T-helper 1 cell treated with Interleukin-12 subunit alpha and Interleukin-12 subunit beta and Interleukin-4 antibody, amounts not matched to agents 30 ng/mL and 1 ng/mL, for 36 hours (primary cell): Measurements from ENCODE around the gene MEDAG. TPM values are rescaled to one million over a fixed set of nuclear protein-coding genes. Genes with fewer than 3 reads are reported as not detected.

Experiments
- intact Hi-C: fragments of 100-400 bp; cut with micrococcal nuclease; formaldehyde crosslinking; loops from one replicate; pipeline ENCODE4 v1.15.1; 2024
- total RNA-seq: library from RNA; stranded (reverse); gene quantifications from 2 replicates; pipeline ENCODE4 v1.2.3, GENCODE V29; 2022

Gene MEDAG
- total RNA-seq, 1 donor from 2014 or later = not detected

DNA sequence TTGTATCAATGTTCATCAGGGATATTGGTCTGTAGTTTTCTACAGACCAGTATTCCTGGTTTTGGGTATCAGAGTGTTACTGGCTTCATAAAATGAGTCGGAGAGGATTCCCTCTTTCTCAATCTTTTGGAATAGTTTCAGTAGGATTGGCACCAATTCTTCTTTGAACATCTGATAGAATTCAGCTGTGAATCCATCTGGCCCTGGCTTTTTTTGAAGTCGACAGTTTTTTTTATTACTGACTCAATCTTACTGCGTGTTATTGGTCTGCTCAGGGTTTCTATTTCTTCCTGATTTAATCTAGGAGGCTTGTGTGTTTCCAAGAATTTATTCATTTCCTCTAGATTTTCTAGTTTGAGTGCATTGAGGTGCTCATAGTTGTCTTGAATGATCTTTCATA, 37.8 kb downstream of the MEDAG start:
- intact Hi-C loops = no loop called here

DNA sequence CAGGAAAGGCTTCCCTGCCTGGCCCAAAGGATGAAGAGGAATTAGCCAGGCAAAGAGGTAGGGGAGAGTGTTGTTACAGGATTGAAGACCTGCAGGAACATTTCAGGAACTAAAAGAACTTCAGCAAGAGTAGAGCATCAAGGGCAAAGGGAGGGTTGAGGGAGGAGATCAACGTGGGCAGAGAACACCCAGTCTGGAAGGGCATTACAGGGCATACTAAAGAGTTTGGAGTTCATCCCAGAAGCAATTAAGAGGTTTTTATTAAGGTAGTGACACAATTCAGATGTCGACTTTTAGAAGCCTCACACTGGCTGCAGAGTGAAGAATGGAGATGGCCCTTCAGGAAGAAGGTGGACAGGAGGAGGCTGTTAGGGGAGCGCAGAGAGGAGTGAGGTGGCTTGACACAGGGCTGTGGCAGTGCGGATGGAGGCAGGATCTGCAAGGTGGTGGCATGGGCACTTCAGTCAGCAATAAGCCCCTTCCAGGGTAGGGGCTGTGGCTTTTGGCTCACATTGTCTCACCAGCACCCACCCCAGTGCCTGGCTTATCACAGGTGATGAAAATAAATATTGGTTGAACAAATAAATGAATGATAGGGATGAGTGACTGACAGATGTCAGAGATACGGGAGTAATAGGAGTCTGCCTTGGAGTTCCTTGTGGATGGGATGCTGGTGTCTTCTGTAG, 51.3 kb downstream of the MEDAG start:
- intact Hi-C loops = no loop called here

DNA sequence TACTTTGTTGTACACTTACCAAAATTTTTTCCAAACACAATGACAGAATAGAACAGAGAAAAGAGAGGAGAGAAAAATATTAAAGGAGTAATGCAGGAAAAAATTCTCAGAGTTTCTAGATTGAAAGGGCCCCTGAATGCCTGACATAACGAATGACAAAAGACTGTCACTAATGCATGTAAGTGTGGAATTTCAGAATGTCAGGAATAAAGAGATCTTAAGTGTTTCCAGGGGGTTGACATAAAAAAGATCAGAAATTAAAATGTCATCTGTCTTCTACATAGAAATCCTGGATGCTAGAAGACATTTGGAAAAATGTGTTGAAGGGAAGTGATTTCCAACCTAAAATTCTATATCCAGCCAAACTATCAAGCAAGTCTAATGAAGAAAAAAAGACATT, 53.6 kb downstream of the MEDAG start:
- intact Hi-C loops = no loop called here

DNA sequence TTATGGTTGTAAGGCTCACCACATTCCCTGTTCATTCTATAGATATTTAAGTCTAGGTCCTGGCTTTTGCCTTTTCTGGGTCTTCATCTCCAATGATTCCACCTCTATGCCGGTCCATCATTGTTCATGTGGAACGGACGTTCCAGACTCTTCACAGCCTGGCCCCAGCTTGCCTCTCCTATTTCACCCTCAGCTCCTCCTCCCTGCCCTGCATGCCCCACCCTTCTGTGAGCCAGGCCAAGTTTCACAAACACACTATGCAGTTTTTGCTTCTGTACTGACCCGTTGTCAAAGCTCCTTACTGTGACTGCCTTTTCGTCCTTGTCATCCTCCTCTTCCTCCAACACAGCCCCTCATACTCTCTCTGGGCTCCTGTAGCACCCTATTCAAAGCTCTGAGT, 57.7 kb downstream of the MEDAG start:
- intact Hi-C loops = no loop called here

DNA sequence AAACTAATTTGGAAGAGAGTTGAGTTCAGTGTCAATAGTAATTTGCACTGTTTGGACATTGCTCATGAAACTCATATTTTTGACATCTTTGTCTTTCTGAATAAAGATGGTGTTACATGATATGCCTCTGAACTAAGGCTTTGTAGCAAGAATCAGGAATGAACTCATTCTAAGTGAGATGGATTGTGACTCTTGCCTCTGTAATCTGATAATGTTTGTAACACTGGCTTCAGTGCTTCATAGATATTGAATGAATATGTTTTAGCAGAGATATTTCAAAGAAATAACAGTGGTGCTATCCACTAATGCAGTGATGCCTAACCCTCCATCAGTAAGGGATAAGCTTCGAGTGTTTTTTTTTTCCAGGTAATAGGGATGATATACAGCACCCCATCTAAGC, 59.3 kb downstream of the MEDAG start:
- intact Hi-C loops = no loop called here

DNA sequence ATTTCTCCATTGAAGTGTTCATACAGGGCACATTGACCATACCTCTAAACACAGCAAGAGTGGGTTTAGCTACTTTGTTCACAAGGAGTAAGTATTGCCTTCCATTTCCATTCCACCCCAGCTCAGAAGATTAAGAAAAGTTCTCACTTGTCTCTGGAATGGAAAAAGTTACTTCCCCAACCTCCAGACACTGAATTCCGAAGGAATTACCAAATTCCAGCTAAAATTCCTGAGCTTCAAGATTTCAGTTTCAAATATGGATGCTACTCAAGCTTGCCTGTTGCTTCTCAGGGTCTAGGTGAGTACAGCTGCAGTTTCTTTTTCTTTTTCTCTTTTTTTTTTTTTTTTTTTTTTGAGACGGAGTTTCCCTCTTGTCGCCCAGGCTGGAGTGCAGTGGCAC, 60.0 kb downstream of the MEDAG start:
- intact Hi-C loops = no loop called here

DNA sequence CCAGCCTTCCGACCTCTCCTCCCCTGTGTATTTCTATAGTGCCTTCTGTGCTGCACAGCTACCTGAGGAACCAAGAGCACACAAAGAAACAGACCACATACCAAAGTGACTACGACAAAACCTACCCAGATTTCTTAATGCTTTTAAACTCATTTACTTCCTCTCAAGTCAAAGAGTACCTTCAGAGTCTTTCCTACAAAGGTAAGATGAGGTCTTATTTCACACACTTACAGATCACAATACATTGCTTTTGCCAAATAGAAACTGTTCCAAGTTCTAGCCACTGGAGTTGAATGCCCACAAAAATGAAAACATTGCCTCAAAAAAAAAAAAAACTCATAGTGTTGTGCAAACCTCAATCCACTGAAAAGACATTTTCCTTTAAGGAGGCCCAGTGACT, 62.8 kb downstream of the MEDAG start:
- intact Hi-C loops = no loop called here

DNA sequence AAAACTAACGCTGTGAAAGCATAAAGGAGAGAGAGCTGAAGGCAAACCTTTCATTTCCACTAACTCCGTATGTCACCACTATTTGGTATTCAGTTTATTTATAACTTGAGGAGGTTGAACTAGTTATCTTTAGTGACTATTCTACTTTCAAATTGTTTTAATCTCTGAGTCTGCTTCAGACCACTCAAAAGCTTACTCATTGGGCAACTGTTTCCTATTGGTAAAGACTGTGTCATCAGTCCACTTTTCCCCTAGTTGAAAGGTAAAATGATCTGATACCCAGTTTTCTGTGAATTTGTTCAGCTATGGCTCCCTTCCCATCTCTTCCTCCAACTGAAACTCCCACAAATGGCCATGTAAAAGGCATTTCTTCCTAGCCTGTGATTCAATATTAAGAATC, 65.5 kb downstream of the MEDAG start:
- intact Hi-C loops = loop anchor here (10.0 kb wide), 1 partner anchor 163 kb away; no protein-coding TSS in a partner anchor

DNA sequence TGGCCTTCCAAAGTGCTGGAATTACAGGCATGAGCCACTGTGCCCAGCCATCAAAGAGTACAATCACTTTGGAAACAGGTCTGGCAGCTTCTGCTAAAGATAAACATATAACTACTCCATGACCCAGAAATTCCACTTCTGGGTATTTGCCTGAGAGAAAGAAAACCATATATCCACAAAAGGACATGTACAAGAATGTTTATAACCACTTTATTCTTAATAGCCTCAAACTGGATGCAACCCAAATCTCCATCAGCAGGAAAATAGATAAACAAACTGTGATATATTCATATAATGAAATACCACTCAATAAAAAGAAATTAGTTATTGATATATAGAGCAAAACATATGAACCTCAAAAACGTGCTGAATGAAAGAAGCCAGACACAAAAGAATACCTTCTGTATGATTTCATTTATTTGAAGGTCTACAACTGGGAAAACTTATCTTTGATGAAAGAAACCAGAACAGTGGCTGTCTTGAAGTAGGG, 66.9 kb downstream of the MEDAG start:
- intact Hi-C loops = loop anchor here (10.0 kb wide), 1 partner anchor 162 kb away; no protein-coding TSS in a partner anchor

DNA sequence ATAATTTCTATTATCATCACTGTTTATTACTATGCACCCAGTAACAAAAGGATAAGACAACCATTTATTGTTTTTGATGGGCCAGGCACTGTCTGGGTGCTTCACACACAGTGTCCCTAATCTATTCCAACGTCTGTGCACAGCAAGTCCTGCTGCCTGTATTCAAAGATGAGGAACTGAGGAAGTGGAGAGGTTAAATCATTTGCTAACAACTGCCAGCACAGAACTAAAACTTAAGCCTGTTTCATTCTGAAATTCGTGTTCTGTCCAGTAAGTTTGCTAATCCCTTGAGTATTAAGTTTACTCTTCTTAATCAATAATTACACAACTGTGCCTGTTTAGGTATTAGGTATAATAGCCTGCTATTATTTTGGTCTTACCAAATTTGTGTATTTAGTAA, 68.3 kb downstream of the MEDAG start:
- intact Hi-C loops = loop anchor here (10.0 kb wide), 1 partner anchor 160 kb away; no protein-coding TSS in a partner anchor

Other genes starting within 250 kb of the MEDAG start
- 212 and 214 TPM in 2 replicates for gene ALOX5AP, start 170.7 kb upstream of the MEDAG start, total RNA-seq
- not detected in 2 replicates for gene TEX26, start 26.4 kb downstream of the MEDAG start, total RNA-seq